PC-3 (cell line): ENCODE measurements around the gene TASOR2. TPM values are rescaled to one million over a fixed set of nuclear protein-coding genes. Genes with fewer than 3 reads are reported as not detected.
A peak's percentile ranks its signal among the peaks of the same experiment; 100 is the strongest.

Experiments
- ATAC-seq: fragments of 200-7000 bp; cut with Tn5 transposase; 2 replicates; pipeline ENCODE4 v1.9.1; 2020; ENCODE audit warnings: mild to moderate bottlenecking, moderate library complexity
- BruUV-seq: library from RNA; stranded (reverse); fragments of 400-500 nt; replicated peaks from 2 replicates; lab custom pipeline; 2021; lab: Mats Ljungman, UMichigan
- CTCF ChIA-PET: fragments of 300-600 bp; sonication (Branson Sonifier 250); formaldehyde crosslinking; loops from one replicate; lab custom pipeline; 2022; ENCODE audit warnings: antibody characterized with exemption; lab: Charles Lee
- POLR2A ChIA-PET: fragments of 300-600 bp; sonication (Branson Sonifier 250); formaldehyde crosslinking; loops from one replicate; lab custom pipeline; 2022; ENCODE audit warnings: antibody characterized with exemption; ENCODE audit not compliant: unreplicated experiment; lab: Charles Lee
- DNase-seq: peaks from one replicate; pipeline ENCODE4 v3.0.0-alpha.2; 2015
- H2AFZ ChIP-seq: fragments of 300-600 bp; sonication (generic); 2 replicates; pipeline ENCODE4 v1.6.0; 2016; ENCODE audit warnings: antibody characterized with exemption, low read length
- H3F3A ChIP-seq: fragments of 300-600 bp; sonication (generic); one replicate; pipeline ENCODE4 v1.6.0; 2017; ENCODE audit warnings: antibody characterized with exemption, low read length, control low read depth, mild to moderate bottlenecking; ENCODE audit not compliant: unreplicated experiment
- H3K27ac ChIP-seq: fragments of 300-600 bp; sonication (generic); 2 replicates; pipeline ENCODE4 v1.5.1; 2016; ENCODE audit warnings: mild to moderate bottlenecking, low read length
- H3K27me3 ChIP-seq: fragments of 300-600 bp; sonication (generic); 2 replicates; pipeline ENCODE4 v1.6.1; 2016; ENCODE audit warnings: low read length, mixed read lengths
- H3K36me3 ChIP-seq: fragments of 300-600 bp; sonication (generic); 2 replicates; pipeline ENCODE4 v1.6.1; 2016; ENCODE audit warnings: low read depth, mixed run types, low read length, mixed read lengths
- H3K4me1 ChIP-seq: fragments of 300-600 bp; sonication (generic); 2 replicates; pipeline ENCODE4 v1.5.1; 2016; ENCODE audit warnings: low read length; ENCODE audit not compliant: insufficient read depth
- H3K4me2 ChIP-seq: fragments of 300-600 bp; sonication (generic); 2 replicates; pipeline ENCODE4 v1.6.0; 2016; ENCODE audit warnings: low read length
- H3K4me3 ChIP-seq: fragments of 300-600 bp; sonication (generic); 2 replicates; pipeline ENCODE4 v1.5.1; 2016; ENCODE audit warnings: mild to moderate bottlenecking, low read length, mixed read lengths
- H3K79me2 ChIP-seq: fragments of 300-600 bp; sonication (generic); 2 replicates; pipeline ENCODE4 v1.6.1; 2017; ENCODE audit warnings: low read length, mixed read lengths
- H3K9ac ChIP-seq: fragments of 300-600 bp; sonication (generic); 2 replicates; pipeline ENCODE4 v1.6.0; 2016; ENCODE audit warnings: mild to moderate bottlenecking, low read length
- H3K9me2 ChIP-seq: fragments of 300-600 bp; sonication (generic); replicated peaks from 2 replicates; pipeline ENCODE4 v1.6.1; 2016; ENCODE audit warnings: mixed run types, low read length, mixed read lengths
- H3K9me3 ChIP-seq: fragments of 300-600 bp; sonication (generic); 2 replicates; pipeline ENCODE4 v1.6.1; 2016; ENCODE audit warnings: low read length, mixed read lengths
- H4K20me1 ChIP-seq: fragments of 300-600 bp; sonication (generic); 2 replicates; pipeline ENCODE4 v1.6.1; 2016; ENCODE audit warnings: low read length, mixed read lengths
- EZH2 ChIP-seq: fragments of 300-600 bp; sonication (generic); IDR thresholded peaks from one replicate; pipeline ENCODE4 v1.6.1; 2017; ENCODE audit warnings: antibody characterized with exemption, mild to moderate bottlenecking, low read length; ENCODE audit not compliant: unreplicated experiment
- EZH2phosphoT487 ChIP-seq: fragments of 300-600 bp; sonication (generic); IDR thresholded peaks from 2 replicates; pipeline ENCODE4 v1.6.1; 2018; ENCODE audit warnings: mild to moderate bottlenecking, antibody characterized with exemption, low read length, borderline replicate concordance
- intact Hi-C: fragments of 100-400 bp; cut with micrococcal nuclease; formaldehyde crosslinking; loops from 2 replicates; pipeline ENCODE4 v1.9.0; 2023
- total RNA-seq: library from RNA; depleted of rRNA; stranded (reverse); fragments of >200 nt; gene quantifications from 2 replicates; pipeline ENCODE4 v1.2.3, GENCODE V29; 2014
- TF ChIP-seq, protein P1 (sequence below): fragments of 300-600 bp; sonication (generic); conservative IDR thresholded peaks from 2 replicates; pipeline ENCODE4 v1.5.1; 2017; ENCODE audit warnings: antibody characterized with exemption, low read depth, mild to moderate bottlenecking, low read length

Gene TASOR2
- total RNA-seq, 1 experiment from 2014 or later, result 47.3 TPM

- H2AFZ ChIP-seq, result no peak overlapping the region
- no peaks in the 10 kb centered on the region for H3K27me3 ChIP-seq
- no peaks in the 10 kb centered on the region for H3K9me3 ChIP-seq
- H3K4me2 ChIP-seq, result no peak overlapping the region
- CTCF ChIA-PET, result no interaction called here
- ATAC-seq (no peak), DNase-seq (no peak)
- no TSS peak for BruUV-seq
- intact Hi-C loops, result loop anchor here (10.0 kb wide), 1 partner anchor 203 kb away; the partner anchor contains the start of gene ANKRD16
- peaks cover 10% of the 10 kb centered on the region; the same call in 1 of the 2 replicates for H3K4me1 ChIP-seq
- H3K36me3 ChIP-seq, result no peaks in the 10 kb centered on the region
- POLR2A ChIA-PET, result no interaction called here
- H3K9ac ChIP-seq, result no peak overlapping the region
- no peak overlapping the region for H3K27ac ChIP-seq
- peaks cover 14% of the 10 kb centered on the region for H4K20me1 ChIP-seq
- H3K4me3 ChIP-seq, result no peak overlapping the region
- no peaks in the 10 kb centered on the region for H3F3A ChIP-seq
- no peaks in the 10 kb centered on the region for H3K9me2 ChIP-seq
- TF ChIP-seq EZH2 (no peak), EZH2phosphoT487 (no peak)
- TF ChIP-seq, protein P1, sequence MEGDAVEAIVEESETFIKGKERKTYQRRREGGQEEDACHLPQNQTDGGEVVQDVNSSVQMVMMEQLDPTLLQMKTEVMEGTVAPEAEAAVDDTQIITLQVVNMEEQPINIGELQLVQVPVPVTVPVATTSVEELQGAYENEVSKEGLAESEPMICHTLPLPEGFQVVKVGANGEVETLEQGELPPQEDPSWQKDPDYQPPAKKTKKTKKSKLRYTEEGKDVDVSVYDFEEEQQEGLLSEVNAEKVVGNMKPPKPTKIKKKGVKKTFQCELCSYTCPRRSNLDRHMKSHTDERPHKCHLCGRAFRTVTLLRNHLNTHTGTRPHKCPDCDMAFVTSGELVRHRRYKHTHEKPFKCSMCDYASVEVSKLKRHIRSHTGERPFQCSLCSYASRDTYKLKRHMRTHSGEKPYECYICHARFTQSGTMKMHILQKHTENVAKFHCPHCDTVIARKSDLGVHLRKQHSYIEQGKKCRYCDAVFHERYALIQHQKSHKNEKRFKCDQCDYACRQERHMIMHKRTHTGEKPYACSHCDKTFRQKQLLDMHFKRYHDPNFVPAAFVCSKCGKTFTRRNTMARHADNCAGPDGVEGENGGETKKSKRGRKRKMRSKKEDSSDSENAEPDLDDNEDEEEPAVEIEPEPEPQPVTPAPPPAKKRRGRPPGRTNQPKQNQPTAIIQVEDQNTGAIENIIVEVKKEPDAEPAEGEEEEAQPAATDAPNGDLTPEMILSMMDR, result no peak
- H3K79me2 ChIP-seq, result peaks cover 23% of the 10 kb centered on the region
Measured at GRCh38 chr10:5681930-5682329, 2.7 kb upstream of the TASOR2 start.

GRCh38 chr10:5683065-5683464 lies 1.6 kb upstream of the TASOR2 start:
- peaks cover 34% of the 10 kb centered on the region for H3K79me2 ChIP-seq
- no peak overlapping the region for H3K4me2 ChIP-seq
- ChIA-PET CTCF (no interaction called here), POLR2A (no interaction called here)
- H3F3A ChIP-seq, result no peaks in the 10 kb centered on the region
- H3K9me3 ChIP-seq, result no peaks in the 10 kb centered on the region
- H3K9ac ChIP-seq, result no peak overlapping the region
- intact Hi-C loops, result loop anchor here (10.0 kb wide), 1 partner anchor 202 kb away; the partner anchor contains the start of gene ANKRD16
- DNase-seq (no peak), ATAC-seq (no peak)
- no peak for TF ChIP-seq EZH2phosphoT487
- TF ChIP-seq, protein P1, result no peak
- TF ChIP-seq EZH2, result no peak
- no peak overlapping the region for H3K4me3 ChIP-seq
- peaks cover 17% of the 10 kb centered on the region for H4K20me1 ChIP-seq
- H3K36me3 ChIP-seq, result no peaks in the 10 kb centered on the region
- no peaks in the 10 kb centered on the region for H3K27me3 ChIP-seq
- no TSS peak for BruUV-seq
- H3K9me2 ChIP-seq, result no peaks in the 10 kb centered on the region
- H3K4me1 ChIP-seq, result peaks cover 12% of the 10 kb centered on the region; the same call in 1 of the 2 replicates
- no peak overlapping the region for H2AFZ ChIP-seq
- no peak overlapping the region for H3K27ac ChIP-seq

DNA sequence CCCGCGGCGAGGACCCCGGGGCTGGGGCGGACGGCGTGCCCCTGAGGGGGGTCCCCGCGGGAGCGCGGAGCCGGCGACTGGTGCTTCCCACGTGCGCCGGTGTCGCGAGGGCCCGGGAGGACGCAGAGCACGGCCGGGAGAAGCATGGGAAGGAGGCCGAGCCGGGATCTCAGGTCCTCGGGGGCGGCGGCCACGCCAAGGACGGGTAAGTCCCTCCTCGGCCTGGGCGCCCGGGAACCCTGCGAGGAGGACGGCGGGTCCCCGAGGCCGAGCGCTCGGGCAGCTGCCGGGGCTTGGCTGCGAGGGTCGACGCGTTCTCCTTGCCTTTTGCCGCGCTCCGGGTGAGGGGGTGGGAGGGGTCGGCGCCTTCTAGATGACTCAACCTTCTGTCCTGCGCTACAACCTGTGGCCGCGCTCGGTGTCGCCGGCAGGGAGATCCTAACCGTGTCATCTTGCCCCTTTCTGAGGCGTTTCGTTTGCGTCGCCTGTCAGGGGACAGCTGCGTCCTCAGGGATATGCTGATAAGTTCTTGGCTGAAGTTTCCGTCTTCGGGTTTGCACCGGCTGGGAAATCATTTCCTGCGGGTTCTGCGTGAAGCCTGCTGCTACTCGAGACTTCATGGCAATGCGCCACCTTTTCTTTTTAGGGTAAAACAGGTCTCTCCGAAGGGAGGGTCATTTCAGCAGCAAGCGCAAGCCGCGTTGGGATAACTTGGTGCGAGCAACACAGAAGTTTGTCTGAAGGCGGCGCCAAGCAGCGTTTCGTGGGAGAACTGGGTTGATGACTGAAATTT lies 529 bp downstream of the TASOR2 start:
- intact Hi-C loops, result loop anchor here (5.0 to 10.0 kb wide), 2 partner anchors 127 to 200 kb away; partner anchors contain the start of genes ANKRD16 and GDI2
- peak overlapping the region; percentile 85 for H3K4me2 ChIP-seq
- H3F3A ChIP-seq, result no peaks in the 10 kb centered on the region
- BruUV-seq, result no TSS peak
- H3K4me3 ChIP-seq, result peak overlapping the region; percentile 84
- ChIA-PET POLR2A (no interaction called here), CTCF (interaction anchor here (0.9 kb wide), 1 partner anchor 188 kb away, joined by 3 read pairs; no protein-coding TSS in a partner anchor)
- TF ChIP-seq EZH2phosphoT487 (no peak), EZH2 (no peak)
- TF ChIP-seq, protein P1, result peak; percentile 45; the same call in 1 of the 2 replicates
- peak overlapping the region; percentile 76 for H2AFZ ChIP-seq
- peak overlapping the region; percentile 93 for H3K9ac ChIP-seq
- ATAC-seq (peak; percentile 53), DNase-seq (peak; percentile 50)
- H3K79me2 ChIP-seq, result peaks cover 55% of the 10 kb centered on the region
- H3K36me3 ChIP-seq, result no peaks in the 10 kb centered on the region
- H3K4me1 ChIP-seq, result peaks cover 12% of the 10 kb centered on the region; the same call in 1 of the 2 replicates
- peaks cover 17% of the 10 kb centered on the region for H4K20me1 ChIP-seq
- H3K27me3 ChIP-seq, result no peaks in the 10 kb centered on the region
- H3K27ac ChIP-seq, result peak overlapping the region; percentile 73
- H3K9me3 ChIP-seq, result no peaks in the 10 kb centered on the region
- no peaks in the 10 kb centered on the region for H3K9me2 ChIP-seq
